Ascending aorta (tissue), 2 donors: ENCODE measurements around the gene MCM3AP. TPM values are rescaled to one million over a fixed set of nuclear protein-coding genes. Genes with fewer than 3 reads are reported as not detected.

Source experiments
- DNase-seq, 2 donors: peaks; one replicate each; pipeline ENCODE4 v3.0.0-alpha.2; 2019; ENCODE audit warnings: low spot score in 2 of 2
- H3K27ac ChIP-seq, 2 donors: fragments of 200-600 bp; sonication (generic); one replicate each; pipeline ENCODE4 v1.5.1; 2016 to 2017; ENCODE audit warnings: mild to moderate bottlenecking in 1 of 2
- H3K27me3 ChIP-seq: fragments of 200-600 bp; sonication (generic); one replicate; pipeline ENCODE4 v1.5.1; 2017
- H3K36me3 ChIP-seq, 2 donors: fragments of 200-600 bp; sonication (generic); one replicate each; pipeline ENCODE4 v1.5.1; 2016
- H3K4me1 ChIP-seq, 2 donors: fragments of 200-600 bp; sonication (generic); one replicate each; pipeline ENCODE4 v1.5.1; 2016 to 2017; ENCODE audit warnings: mild to moderate bottlenecking in 1 of 2
- H3K4me3 ChIP-seq, 2 donors: fragments of 200-600 bp; sonication (generic); one replicate each; pipeline ENCODE4 v1.5.1; 2016 to 2017; ENCODE audit warnings: mild to moderate bottlenecking in 1 of 2
- H3K9me3 ChIP-seq, 2 donors: fragments of 200-600 bp; sonication (generic); one replicate each; pipeline ENCODE4 v1.5.1; 2016
- intact Hi-C: fragments of 100-400 bp; cut with DNase I; formaldehyde crosslinking; loops from one replicate; pipeline ENCODE4 v1.15.1; 2023
- total RNA-seq: library from RNA; depleted of rRNA; stranded (reverse); fragments of >200 nt; gene quantifications from one replicate; pipeline ENCODE4 v1.1.0, GENCODE V29; 2016
- TF ChIP-seq, protein P1 (sequence below), 3 experiments: fragments of 200-600 bp in 2 of 3; fragments of 450-650 bp in 1 of 3; sonication (generic) in 2 of 3; IDR thresholded peaks; one replicate each; pipeline ENCODE4 v1.5.1; 2016 to 2019; ENCODE audit warnings: antibody characterized with exemption in 3 of 3, mild to moderate bottlenecking in 1 of 3, moderate library complexity in 1 of 3

The MCM3AP gene
- total RNA-seq, 1 donor from 2014 or later, result 121 TPM

DNA sequence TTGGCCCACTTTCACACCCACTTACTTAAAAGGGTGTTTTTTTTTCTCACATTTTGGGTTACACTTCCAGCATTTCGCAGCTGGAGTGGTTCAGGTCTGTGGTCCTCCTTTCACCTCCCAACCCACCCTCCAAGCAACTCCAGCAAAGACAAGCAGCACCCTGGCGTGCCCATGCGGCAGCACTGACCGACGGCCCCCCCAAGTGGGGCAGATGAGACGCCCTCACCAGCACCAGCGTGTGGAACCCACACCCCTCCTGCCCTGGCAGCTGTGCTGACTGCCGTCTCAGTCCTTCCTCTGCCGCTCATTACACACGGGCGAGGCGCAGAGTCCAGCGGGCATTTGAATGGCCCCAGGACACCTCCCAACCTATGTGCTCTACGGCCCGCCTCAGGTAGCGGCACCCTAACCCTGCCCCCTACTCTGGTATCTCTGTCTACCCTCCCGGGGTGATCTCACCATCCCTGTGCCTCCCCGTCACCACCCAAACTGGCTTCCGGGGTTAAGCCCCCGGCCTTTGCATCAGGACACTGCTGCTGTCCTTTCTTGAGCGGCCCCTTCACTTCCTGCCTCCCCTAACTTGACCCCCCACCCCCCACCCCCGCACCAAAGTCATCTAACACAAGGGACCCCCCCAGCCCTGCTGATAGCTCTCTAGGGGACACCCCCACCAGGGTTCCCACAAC, 67.8 kb downstream of the MCM3AP start:
- Histone ChIP-seq H3K36me3 (peaks cover 63 to 92% of the 10 kb centered on the region in 2 donors), H3K9me3 (no peaks in the 10 kb centered on the region), H3K27me3 (no peaks in the 10 kb centered on the region), H3K27ac (no peak overlapping the region), H3K4me3 (no peak overlapping the region), H3K4me1 (no peaks in the 10 kb centered on the region)
- TF ChIP-seq, protein P1, sequence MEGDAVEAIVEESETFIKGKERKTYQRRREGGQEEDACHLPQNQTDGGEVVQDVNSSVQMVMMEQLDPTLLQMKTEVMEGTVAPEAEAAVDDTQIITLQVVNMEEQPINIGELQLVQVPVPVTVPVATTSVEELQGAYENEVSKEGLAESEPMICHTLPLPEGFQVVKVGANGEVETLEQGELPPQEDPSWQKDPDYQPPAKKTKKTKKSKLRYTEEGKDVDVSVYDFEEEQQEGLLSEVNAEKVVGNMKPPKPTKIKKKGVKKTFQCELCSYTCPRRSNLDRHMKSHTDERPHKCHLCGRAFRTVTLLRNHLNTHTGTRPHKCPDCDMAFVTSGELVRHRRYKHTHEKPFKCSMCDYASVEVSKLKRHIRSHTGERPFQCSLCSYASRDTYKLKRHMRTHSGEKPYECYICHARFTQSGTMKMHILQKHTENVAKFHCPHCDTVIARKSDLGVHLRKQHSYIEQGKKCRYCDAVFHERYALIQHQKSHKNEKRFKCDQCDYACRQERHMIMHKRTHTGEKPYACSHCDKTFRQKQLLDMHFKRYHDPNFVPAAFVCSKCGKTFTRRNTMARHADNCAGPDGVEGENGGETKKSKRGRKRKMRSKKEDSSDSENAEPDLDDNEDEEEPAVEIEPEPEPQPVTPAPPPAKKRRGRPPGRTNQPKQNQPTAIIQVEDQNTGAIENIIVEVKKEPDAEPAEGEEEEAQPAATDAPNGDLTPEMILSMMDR (IDR thresholded peaks at IDR 0.05), result no peak
- DNase-seq, result no peak
- intact Hi-C loops, result no loop called here

DNA sequence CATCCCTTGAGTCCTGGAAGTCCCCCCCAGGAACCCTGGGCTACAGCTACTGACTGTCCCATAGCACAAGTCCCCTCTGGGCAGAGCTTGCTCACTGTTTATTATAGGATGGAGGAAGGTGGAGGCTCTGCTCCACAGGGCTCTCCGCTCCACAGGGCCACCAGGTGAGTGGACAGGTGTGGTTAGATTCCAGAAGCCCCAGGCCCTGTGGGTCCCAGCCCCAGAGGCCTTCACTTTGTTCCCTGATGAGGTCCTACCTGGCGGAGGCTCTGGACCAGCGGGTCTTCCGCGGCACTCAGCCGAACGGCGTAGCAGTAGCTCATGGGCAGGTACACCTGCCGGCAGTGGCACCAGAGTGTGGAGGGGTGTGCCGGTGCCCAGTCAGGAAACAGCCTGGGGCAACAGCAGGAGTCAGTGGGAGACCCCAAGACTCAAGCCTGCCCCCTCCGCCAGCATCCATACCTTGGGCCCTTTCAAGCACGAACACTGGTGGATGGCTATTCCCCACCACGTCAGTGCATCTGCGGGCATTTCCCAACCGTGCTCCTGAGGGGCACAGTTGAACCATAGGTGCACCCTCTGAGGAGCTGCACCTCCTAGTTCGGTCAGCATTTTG, 69.2 kb downstream of the MCM3AP start:
- DNase-seq, result peak in 1 of 2 donors; percentile 54
- intact Hi-C loops, result no loop called here
- no peak overlapping the region for H3K4me3 ChIP-seq
- peaks cover 73 to 92% of the 10 kb centered on the region in 2 donors for H3K36me3 ChIP-seq
- H3K27me3 ChIP-seq, result no peaks in the 10 kb centered on the region
- TF ChIP-seq, protein P1 (IDR thresholded peaks at IDR 0.05), result no peak
- H3K27ac ChIP-seq, result no peak overlapping the region
- no peaks in the 10 kb centered on the region for H3K4me1 ChIP-seq
- H3K9me3 ChIP-seq, result no peaks in the 10 kb centered on the region

DNA sequence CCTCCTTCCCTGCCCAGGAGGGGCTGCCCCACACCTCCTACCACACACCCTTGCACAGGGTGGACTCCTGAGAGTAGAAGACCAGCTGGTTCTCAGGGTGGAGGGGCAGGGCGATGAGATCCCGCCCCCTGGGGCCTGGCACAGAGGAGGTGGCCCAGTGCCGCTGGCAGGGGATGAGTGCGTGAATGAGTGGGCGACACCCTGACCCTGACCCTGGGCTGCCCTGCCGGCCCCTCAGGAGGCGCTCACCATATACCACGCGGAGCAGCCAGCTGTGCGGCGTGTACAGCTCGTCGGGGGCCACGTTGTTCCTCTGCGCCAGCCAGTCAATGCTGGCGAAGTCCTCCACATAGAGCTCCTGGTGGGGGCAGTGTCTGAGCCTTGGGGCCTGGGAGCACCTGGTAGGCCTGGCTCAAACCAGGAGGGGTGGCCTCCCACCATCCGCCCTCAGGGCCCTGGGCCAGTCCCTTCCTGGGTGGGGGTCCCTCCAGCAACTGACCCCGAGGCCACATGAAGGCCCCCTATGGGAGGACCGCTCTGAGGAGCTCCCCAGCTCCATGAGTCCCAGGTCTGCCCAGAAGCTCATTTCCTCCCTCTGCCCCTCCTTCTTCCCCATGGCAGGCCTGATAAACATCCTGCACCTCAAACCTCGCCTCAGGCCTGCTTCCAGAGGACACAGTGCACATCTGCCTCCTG, 69.8 kb downstream of the MCM3AP start:
- H3K36me3 ChIP-seq, result peaks cover 70 to 92% of the 10 kb centered on the region in 2 donors
- peak in 1 of 2 donors; percentile 58 for DNase-seq
- H3K4me1 ChIP-seq, result no peaks in the 10 kb centered on the region
- H3K9me3 ChIP-seq, result no peaks in the 10 kb centered on the region
- no peaks in the 10 kb centered on the region for H3K27me3 ChIP-seq
- TF ChIP-seq, protein P1 (IDR thresholded peaks at IDR 0.05), result no peak
- intact Hi-C loops, result no loop called here
- H3K27ac ChIP-seq, result no peak overlapping the region
- no peak overlapping the region for H3K4me3 ChIP-seq

DNA sequence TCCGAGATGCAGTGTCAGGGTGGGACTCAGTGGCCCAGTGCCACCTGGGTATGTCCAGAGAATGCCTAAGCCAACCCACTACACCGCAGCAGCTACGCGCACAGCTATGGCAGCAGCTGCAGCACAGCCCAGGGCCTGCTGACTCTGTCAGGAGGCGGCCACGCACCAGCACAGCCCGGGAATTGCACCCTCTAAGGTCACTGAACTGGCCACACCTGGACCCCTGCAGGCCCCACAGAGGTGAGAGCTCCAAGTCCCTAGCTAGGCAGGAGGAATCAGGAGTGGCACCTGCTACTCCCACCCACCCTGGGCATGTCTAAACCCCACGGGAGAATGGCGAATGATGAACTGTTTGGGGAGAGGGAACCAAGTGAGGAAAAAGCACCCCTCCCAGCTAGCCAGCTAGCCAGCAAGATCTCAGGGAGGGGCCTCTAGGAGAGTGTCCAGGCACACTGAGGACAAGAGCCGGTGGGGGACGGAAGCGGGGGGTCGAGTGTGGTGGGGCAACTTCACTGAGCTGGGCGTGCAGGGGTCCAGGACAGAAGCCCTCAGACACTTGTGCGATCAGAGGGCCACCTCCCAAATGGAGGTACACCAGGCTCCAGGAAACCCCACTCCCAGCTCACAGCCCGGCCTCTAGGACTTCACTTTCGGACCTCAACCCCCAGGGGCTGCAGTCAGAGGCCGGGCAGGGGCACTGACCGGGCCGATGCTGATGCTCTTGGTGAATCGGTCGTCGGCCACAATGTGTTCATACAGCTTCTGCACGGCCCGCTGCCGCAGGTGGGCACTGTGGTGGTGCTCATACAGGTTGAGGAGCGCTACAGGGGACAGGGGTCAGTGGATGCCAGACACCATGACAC, 70.7 kb downstream of the MCM3AP start:
- H3K36me3 ChIP-seq, result peaks cover 68 to 89% of the 10 kb centered on the region in 2 donors
- no peaks in the 10 kb centered on the region for H3K4me1 ChIP-seq
- peak in 1 of 2 donors; percentile 55 for DNase-seq
- no peaks in the 10 kb centered on the region for H3K27me3 ChIP-seq
- no peak overlapping the region for H3K27ac ChIP-seq
- no peaks in the 10 kb centered on the region for H3K9me3 ChIP-seq
- intact Hi-C loops, result no loop called here
- TF ChIP-seq, protein P1 (IDR thresholded peaks at IDR 0.05), result no peak
- H3K4me3 ChIP-seq, result no peak overlapping the region

DNA sequence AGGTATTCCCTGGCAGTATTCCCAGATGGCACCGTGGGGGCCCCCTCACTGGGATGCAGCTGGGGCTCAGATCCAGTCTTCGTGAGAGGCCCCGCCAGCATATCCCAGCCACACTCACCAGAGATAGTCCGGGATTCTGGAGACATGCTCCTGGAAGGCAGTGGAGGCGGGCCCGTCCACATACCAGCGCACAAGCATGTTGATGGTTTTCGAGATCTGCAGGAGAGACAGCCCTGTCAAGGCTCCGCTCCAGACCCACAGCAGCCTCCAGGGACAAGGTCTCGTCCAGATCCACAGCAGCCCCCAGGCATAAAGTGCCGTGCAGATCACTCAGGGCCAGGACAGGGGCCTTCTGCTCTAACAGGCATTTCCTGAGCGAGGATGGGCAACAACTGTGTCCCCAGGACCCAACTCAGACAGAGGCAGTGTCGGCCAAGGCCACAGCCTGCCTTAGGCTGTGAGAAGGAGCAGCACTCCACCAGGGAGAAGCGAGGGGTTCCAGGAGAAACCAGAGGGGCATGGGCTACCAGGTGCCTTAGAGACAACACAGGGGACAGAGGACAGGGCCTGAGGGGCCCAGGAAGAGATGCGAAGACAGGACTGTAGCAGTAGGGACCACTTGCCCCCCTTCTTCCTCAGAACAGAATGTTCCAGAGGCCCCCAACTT, 71.7 kb downstream of the MCM3AP start:
- Histone ChIP-seq H3K36me3 (peaks cover 67 to 89% of the 10 kb centered on the region in 2 donors), H3K4me1 (no peaks in the 10 kb centered on the region), H3K4me3 (no peak overlapping the region), H3K27ac (no peak overlapping the region), H3K9me3 (no peaks in the 10 kb centered on the region), H3K27me3 (no peaks in the 10 kb centered on the region)
- intact Hi-C loops, result no loop called here
- DNase-seq, result no peak
- TF ChIP-seq, protein P1 (IDR thresholded peaks at IDR 0.05), result no peak
